HG03196 (cell line): Measurements from ENCODE around the gene MPRIP.

Experiments used
- ATAC-seq: cut with Tn5 transposase; IDR thresholded peaks from one replicate; pipeline ENCODE4 v1.9.1; 2021; ENCODE audit not compliant: unreplicated experiment

Gene MPRIP

DNA sequence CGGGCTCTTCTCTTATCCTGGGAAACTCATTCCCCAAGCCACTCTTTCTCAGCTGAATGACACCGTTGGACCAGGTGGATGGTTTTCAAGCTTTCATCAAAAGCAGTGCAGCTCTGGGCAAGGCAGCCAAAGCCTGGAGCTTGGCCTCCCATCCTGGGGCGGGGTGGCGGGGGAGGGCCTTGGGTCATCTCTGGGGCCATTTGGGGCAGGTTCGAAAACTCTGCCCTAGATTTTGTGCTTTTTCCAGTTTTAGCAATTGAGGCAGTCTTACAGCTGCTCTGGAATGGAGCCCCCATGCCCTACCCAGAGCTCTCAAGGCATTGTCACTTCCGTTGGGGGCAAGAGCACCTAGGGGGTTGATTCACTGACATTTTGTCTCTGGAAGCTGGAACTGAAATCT, 9.1 kb downstream of the MPRIP start:
- ATAC-seq: no peak

DNA sequence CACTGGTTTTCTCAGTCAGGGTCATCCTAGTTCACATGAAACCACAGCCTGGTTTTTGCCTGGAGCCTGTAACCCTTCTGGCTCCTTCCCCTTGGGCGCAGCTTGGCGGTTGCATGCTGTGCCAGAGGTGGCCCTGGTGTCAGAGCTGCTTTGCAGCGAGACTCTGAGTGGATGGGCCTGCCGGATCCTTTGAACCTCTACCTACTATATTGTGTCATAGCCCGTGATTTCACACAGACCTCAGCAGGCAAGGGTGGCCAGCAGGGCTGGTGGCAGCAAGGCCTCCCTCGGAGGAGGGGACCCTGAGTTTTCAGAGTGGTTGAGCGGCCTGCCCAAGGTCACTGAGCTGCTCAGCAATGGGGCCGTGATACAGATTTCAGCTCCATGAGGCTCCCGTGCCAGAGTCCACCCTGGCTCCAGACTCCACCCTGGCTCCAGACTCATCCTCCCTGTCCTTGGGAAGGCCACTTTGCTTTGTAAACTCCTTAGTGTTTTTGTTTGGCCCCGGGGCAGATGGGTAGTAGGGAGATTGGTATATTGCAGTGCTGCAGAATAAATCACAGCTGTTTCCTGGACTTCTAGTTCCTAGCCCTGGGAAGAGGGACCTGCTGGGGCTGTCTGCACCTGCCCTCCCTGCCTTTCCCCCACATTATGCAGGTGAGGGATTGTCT, 9.7 kb downstream of the MPRIP start:
- no peak for ATAC-seq

DNA sequence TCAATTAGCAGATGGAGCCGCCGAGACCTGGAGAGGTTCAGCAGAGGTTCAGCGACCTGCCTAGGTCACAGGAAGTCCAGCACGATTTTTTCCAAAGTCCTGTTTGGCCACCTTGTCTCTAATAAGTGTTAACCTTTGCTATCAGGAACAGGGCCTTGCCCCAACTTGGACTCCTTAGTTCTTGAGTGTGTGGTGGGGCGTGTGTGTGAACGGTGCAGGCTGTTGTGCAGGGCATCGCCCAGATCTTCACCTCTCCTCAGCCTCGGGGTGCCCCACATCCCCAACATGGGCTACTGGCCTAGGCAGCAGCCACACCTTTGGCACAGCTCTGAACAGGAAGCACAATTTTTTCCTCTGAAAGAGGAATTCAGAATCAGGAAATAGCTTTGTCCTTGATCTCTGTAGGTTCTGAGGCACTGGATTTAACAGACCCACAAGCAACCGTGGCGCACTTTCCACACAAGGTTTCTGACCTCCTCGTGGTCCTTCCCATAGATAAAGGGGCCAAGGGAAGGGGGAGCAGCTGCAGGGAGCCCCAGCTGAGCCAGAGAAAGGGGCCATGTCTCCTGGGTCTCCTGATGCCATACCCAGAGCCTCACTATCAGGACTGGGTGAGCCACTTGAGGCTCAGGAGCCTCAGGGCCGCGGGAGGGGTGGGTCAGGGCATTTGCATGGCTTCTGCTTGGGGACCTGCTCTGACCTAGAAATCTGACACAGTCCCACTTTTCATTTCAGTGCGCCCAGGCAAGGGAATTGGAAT, 10.4 kb downstream of the MPRIP start:
- ATAC-seq: no peak

DNA sequence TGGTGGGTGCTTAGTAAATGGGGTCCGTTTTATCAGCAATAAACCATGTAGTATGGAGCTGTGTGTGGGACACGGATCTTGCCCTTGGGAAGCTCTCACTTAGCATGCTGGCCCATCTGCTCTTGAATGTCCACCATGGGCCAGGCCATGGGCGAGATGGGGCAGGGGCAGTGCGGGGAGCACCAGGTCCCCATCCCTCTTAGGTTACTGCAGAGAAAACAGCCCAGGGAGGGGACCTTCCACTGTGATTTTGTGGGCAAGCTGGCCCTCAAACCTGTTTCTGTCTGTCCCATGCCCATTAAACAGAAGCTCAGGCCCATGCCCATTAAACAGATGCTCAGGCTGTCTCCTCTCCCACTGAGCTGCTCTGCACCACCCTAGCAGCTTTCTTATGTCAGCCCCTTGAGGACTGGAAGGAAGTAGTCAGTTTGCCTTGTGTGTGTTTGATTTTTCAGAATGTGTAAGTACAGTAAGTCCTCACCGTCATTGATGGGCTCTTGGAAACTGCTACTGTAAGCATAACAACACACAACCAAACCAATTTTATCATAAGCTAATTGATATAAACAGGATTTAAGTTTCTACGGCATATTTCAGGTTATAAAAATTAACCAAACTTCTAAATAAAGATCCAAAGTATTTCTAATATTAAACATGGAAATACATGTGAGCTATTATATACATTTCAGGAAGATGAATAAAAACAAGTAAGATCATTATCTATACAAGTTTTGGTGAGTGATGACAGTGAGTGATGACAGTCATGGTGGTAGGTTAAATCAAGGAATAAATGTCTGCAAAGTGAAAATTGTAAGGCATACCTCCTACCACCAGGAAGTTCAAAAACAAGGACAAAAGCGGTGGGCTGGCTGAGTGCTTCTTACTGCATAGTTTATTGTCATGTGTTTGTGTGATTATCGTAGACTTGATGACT, 11.5 kb downstream of the MPRIP start:
- no peak for ATAC-seq

DNA sequence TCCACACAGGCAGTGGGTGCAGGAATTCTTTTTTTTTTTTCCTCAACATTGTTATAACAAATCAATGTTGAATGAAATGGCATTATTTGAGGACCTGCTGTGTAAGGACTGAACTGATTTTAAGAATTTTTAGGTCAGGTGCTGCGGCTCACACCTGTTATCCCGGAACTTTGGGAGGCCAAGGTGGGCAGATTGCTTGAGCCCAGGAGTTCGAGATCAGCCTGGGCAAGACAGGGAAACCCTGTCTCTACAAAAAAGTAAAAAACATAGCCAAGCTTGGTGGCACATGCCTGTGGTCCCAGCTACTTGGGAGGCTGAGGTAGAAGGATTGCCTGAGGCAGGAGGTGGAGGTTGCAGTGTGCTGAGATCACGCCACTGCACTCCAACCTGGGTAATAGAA, 12.4 kb downstream of the MPRIP start:
- ATAC-seq: no peak

DNA sequence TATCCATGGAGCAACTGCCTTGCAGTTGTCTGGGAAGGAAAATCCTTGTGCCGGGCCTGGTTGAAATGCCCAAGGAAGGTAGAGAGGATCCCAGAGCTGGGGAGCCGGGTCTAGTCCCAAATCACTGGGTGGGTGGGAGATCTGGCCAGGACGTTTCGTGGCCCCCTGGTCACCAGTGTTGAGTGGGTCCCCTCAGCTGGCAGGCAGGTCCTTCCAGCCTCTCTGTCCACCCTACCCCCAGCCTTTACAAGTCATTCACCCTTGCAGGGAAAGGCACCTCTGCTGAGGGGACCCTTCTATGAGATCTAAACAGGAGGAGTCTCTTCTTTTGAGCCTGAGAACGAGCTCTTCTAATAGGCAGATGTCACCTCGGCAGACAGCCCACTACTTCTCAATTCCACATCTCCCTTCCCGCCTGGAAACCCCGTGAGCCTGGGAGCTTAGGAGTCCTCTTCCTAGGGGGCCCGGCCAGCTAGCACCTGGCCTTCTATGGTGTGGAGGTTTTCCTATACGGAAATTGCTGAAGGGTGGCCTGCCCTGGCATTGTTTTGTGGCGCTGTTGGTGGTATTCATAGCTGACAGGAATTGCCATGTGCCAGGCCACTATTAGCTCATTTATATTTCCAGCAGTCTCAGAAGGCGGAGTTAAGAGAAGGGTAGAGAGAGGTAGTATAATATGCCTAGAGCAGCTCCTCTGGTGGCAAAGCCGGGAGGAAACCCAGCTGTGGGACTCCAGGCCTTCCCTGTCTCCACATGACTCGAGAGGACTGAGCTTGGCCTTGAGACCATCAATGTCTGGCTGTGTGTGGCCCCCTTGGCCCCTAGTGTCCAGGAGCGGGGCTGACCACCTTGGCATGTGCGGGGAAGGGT, 13.3 kb downstream of the MPRIP start:
- no peak for ATAC-seq

DNA sequence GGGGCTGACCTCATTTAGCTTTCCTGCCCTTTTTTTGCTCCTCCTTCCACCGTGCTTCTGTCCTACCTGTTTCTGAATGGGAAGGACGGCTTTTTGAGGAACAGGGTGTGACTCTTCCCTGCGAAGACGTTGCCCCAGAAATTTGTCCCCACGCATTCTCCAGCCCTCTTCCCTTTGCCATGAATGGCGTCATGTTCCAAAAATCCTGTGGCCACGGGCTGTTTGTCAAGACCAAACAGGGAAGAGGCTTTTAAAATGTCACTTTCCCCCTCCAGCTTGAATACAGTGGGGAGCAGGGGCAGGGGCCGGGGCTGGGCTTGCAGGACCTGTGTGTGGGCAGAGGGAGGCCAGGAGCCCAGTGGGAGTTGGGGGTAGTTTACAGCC, 13.9 kb downstream of the MPRIP start:
- ATAC-seq: no peak

DNA sequence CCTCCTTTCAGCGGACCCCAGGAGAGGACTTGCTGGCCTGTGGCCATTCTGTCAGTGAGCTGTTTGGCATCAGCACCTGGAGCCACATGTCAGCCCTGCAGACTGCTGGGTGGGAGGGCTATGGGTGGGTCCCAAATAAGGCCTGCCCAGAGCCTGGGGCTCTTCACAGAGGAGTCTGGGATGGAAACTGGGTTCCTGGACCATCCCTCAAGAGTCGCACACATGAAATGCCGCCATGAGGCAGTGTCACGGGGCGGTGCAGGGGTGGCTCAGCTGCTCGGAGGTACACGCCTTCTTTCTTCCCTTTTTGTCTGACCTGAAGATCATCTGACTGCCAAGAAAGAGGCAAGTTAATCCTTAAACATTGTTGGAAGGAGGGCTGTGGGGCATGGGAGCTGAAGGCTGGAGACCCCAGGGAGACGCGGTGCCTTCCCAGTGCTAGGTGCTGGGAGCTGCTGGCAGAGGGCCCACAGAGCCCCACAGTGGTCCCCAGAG, 14.8 kb downstream of the MPRIP start:
- ATAC-seq: no peak

DNA sequence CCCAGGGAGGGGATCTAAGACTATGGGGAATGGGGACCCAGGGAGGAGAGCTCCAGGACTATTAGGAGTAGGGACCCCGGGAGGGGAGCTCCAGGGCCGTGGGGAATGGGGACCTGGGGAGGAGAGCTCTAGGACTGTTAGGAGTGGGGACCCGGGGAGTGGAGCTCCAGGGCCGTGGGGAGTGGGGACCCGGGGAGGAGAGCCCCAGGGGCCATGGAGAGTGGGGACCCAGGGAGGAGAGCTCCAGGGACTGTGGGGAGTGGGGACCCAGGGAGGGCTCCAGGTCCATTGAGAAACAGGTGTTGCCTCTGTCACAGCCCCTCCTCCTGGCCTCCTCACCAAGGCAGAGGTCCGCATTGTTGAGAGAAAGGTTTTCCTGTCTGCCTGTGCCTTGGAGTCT, 16.0 kb downstream of the MPRIP start:
- no peak for ATAC-seq

DNA sequence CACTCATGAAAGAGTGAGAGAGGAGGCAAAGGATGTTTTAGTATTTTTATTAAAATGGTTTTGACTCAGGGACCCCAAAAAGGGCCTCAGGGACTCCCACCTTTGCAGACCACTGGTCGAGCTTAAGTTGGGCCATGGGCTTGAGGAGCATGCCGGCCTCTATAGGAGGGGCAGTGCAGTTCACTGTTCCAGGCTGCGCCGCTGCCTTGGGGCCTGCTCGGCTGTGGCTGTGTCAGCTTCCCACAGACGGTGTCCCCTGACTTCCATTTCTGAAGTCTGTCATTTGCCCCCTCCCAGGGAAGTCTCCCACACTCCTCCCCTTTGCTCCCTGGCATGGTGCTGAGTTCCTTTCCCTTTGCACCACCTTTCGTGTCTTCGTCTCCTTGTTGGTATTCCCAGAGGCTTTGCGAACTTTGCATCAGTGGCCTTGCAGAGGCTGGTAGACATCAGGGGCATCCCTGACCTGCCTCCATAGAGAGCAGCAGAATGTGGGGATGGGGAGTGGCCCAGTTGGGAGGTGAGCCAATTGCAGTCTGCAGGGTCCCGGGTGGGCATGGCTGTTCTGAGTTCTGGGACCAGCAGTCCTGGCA, 17.1 kb downstream of the MPRIP start:
- no peak for ATAC-seq

DNA sequence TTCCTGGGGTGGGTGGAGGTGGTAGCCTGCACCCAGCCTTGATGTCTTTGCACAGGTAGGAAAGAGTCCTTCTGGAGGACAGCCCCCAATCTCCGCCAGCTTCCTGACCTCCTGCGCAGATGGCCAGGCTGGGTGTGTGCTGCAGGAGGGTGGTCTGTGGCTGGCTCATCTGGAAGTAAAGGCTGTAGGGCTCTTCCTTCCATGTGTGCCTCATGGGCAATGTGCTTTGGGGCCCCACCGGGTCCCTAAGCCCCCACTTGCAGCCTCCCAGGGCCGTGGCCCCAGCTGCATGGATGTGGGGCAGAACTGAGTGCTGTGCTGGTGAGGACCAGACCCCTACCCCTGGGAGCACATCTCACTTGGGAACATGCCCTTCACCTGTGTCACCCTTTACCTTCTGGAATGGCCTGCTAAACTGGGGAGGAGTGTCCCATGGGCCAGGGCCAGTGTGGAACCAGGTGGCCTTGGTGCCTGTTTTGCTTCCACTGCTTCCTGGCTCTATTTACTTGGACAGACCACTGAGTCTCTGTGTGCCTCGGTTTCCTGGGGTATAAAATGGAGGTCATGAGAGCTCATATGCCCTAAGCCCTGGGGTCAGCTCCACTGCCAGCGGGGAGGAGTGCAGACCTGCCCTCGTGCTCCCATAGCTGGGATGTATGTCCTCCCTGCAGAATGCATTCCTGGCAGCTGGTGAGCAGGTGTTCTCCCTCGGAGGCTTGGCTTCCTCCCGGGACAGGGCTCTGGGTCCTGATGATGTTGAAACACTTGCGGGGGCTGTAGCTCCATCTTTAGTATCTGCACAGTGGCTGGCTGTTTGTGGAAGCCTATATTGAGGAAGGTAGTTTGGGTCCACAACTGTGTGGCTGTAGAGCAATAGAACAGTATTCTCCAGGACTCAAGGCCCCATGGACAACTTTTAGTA, 18.0 kb downstream of the MPRIP start:
- no peak for ATAC-seq

DNA sequence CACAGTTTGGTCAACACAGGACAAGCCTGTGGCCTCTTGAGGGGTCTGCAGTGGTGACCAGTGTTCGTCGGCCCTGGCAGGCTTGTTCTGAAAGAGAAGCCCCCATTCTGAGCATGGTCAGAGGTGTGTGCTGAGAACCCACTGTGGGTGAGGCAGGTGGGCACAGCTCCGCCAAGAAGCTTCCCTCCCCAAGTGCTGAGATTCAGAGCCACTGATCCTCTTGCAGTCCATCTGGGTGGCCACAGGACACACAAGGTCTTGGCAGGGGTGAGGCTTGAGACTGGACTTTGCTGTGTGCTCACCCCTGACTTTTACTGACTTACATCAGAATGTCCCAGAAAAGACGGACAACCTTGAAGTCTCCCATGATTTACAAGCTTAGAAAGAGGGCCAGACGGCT, 18.7 kb downstream of the MPRIP start:
- ATAC-seq: no peak

DNA sequence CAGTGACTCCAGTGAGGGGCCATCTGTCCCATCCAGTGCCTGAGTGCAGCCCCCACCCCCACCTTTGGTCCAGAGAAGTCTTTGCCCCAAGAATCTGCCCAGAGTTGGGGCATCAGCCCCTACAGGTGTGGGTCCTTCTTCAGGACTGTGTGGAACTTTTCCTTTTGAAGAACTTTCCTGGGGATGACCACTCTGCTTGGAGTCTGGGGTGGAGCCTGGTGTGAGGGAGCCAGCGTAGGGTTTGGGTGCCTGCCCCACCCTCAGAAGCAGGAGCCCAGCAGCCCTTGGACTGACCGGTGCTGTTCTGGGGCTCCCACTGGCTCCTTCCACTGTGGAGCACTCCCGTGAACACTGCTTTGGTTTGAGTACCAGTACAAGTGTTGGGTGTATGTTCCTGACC, 19.3 kb downstream of the MPRIP start:
- no peak for ATAC-seq

DNA sequence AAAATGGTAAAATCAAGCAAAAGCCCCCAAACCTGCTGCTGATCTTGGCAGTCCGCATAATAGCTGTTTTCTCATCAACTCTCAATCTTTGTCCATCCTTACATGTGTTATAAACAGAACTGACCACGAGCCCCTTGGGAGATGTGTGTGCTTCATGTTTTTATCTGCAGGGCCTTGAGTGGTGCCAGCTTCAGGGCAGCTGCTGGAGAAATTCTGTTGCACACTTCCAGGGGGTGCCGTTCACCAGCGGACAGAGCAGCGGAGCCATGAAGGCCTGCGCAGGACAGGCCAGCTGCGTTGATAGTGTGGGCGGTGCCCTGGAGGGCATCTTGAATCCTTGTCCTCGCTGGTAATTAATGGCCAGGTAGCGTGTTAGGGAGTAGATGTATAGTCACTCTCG, 20.1 kb downstream of the MPRIP start:
- no peak for ATAC-seq

DNA sequence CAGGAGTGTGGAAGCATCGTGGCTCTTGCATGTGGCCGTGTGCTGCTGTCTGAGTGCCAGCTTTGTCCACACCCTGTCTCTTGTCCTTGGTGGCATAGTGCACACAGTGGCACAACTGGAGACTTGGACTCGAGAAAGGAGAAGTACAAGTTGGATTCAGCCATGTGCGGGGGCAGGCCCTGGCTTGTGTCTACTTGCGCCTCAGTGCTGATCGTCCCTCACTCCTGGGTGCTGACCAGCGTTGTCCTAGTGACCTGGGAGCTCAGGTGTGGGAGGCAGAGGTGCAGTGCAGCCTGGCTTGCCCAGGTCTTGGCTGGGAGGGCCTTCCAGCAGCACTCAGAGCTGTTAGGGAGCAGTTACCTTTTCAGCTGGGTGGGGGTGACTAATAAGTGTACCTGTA, 20.6 kb downstream of the MPRIP start:
- ATAC-seq: no peak

DNA sequence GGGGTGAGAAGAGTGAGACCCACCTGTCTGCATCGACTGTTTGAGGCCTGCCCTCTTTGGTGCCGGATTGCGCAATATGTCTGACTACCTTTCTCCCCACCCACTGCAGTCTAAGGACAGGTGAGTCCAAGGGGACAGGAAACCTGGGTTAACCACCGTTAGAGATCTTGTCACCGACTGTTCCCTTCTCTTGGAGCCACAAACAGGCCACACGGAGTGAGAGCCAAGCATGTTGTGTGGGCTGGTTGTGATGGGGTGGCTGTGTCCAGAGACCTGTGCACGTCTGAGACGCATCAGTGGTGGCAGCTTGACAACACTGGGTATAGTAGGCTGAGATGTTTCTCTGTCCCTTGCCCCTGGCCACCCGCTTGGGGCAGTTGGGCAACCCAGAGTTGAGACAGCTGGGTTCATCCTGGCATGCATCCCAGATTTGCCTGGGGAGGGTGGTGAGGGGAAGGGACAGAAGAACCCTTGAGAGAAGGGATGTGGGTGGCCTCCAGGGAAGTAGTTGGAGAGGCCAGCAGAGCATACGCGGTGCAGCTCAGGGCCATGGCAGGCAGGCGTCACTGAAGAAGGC, 21.4 kb downstream of the MPRIP start:
- ATAC-seq: no peak

DNA sequence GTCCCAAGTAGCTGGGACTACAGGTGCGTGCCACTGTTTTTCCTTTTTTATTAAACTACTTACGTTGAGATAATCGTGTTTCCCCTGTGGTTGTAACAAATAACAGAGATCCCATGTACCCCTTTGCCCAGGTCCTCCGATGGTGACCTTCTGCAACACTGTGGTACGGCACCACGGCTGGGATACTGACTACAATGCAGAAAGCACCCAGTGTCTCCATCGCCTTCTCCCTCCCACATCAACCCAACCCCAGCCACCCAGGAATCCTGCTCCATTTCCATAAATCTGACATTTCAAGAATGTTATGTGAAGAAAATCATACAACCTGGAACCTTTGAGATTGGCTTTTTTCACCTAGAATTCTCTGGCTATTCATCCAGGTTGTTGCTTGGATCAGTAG, 22.1 kb downstream of the MPRIP start:
- no peak for ATAC-seq

DNA sequence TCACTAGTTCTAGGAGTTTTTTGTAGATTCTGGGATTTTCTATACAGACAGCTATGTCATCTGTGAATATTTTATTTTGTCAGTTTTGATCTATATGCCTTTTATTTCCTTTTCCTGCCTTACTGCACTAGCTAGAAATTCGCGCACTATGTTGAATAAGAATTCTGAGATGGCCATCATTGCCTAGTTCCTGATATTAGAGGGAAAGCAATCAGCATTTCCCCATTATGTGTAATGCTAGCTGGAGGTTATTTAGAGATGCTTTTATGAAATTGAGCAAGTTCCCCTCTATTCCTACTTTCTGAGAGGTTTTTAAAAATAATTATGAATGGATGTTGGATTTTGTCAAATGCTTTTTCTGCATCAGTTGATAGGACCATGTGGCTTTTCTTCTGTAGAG, 23.8 kb downstream of the MPRIP start:
- no peak for ATAC-seq

DNA sequence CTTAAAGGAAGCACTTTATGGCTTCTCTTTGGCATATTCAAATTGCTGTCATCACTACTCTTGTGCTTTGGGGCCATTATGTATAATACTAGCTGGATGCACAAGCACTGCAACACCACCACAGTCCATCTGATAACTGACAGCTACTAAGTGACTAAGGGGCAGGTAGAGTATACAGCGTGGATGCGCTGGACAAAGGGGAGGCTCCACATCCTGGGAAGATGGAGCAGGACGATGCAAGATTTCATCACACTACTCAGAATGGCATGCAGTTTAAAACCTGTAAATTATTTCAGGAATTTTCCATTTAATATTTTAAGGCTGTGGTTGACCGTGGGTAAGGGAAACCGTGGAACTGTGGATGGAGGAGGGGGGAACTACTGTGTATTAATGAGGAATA, 25.0 kb downstream of the MPRIP start:
- ATAC-seq: no peak
